Caco-2 (cell line): ENCODE data around the gene STOX2. TPM values are rescaled to one million over a fixed set of nuclear protein-coding genes. Genes with fewer than 3 reads are reported as not detected.

Source experiments
- BruUV-seq: library from RNA; stranded (reverse); fragments of 400-500 nt; replicated peaks from 2 replicates; lab custom pipeline; 2021; lab: Mats Ljungman, UMichigan
- CTCF ChIA-PET: fragments of 300-600 bp; sonication (Branson Sonifier 250); formaldehyde crosslinking; loops from one replicate; lab custom pipeline; 2022; ENCODE audit warnings: antibody characterized with exemption; lab: Charles Lee
- POLR2A ChIA-PET: fragments of 300-600 bp; sonication (Branson Sonifier 250); formaldehyde crosslinking; loops from one replicate; lab custom pipeline; 2022; ENCODE audit warnings: antibody characterized with exemption; lab: Charles Lee
- DNase-seq, 2 experiments: peaks; one replicate each; pipeline versions ENCODE4 v3.0.0 to v3.0.0-alpha.2; 2020 to 2022
- H3K27me3 ChIP-seq: replicated peaks from 2 replicates; pipeline ENCODE4 v1.6.0; 2011; ENCODE audit warnings: low read length; ENCODE audit not compliant: control insufficient read depth, insufficient read depth
- H3K36me3 ChIP-seq: 2 replicates; pipeline ENCODE4 v1.5.1; 2011; ENCODE audit warnings: low read length; ENCODE audit not compliant: control insufficient read depth, insufficient read depth
- H3K4me1 ChIP-seq: fragments of 250-450 bp; sonication (Bioruptor Pico); 2 replicates; pipeline ENCODE4 v1.5.1; 2020; ENCODE audit warnings: mild to moderate bottlenecking
- H3K4me3 ChIP-seq: 2 replicates; pipeline ENCODE4 v1.5.1; 2011; ENCODE audit warnings: low read depth, mild to moderate bottlenecking, control low read depth, low read length
- H3K9me3 ChIP-seq: fragments of 250-450 bp; sonication (Bioruptor Pico); 2 replicates; pipeline ENCODE4 v1.5.1; 2020; ENCODE audit warnings: mild to moderate bottlenecking, moderate library complexity
- H3K27ac Mint-ChIP-seq: one replicate; pipeline ENCODE4 v1.8.0; 2022; ENCODE audit warnings: mixed read lengths; ENCODE audit not compliant: unreplicated experiment
- H3K27me3 Mint-ChIP-seq: one replicate; pipeline ENCODE4 v1.8.0; 2022; ENCODE audit warnings: mixed read lengths; ENCODE audit not compliant: insufficient read depth, unreplicated experiment
- H3K36me3 Mint-ChIP-seq: one replicate; pipeline ENCODE4 v1.8.0; 2022; ENCODE audit warnings: mild to moderate bottlenecking, mixed read lengths; ENCODE audit not compliant: insufficient read depth, unreplicated experiment
- H3K4me1 Mint-ChIP-seq: one replicate; pipeline ENCODE4 v1.8.0; 2022; ENCODE audit warnings: low read depth, mixed read lengths; ENCODE audit not compliant: unreplicated experiment
- H3K4me3 Mint-ChIP-seq: one replicate; pipeline ENCODE4 v1.8.0; 2022; ENCODE audit warnings: mild to moderate bottlenecking, moderate library complexity, mixed read lengths; ENCODE audit not compliant: unreplicated experiment
- H3K9me3 Mint-ChIP-seq: one replicate; pipeline ENCODE4 v1.8.0; 2022; ENCODE audit warnings: mixed read lengths; ENCODE audit not compliant: unreplicated experiment
- intact Hi-C: fragments of 100-400 bp; cut with micrococcal nuclease; formaldehyde crosslinking; loops from one replicate; pipeline ENCODE4 v1.10.0; 2022; ENCODE audit not compliant: unreplicated experiment
- total RNA-seq: library from RNA; stranded (reverse); gene quantifications from 2 replicates; pipeline ENCODE4 v1.2.3, GENCODE V29; 2022
- TF ChIP-seq, protein P1 (sequence below), 2 experiments: fragments of 200-600 bp in 1 of 2; IDR thresholded peaks; 1 replicate in 1 of 2; 2 replicates in 1 of 2; pipeline versions ENCODE4 v1.5.1 to v1.8.0; 2011 to 2022; ENCODE audit warnings: antibody characterized with exemption in 1 of 2, control low read depth in 1 of 2, inconsistent platforms in 1 of 2, low read depth in 1 of 2, low read length in 1 of 2, mild to moderate bottlenecking in 1 of 2, moderate library complexity in 1 of 2; ENCODE audit not compliant: insufficient read depth in 1 of 2, severe bottlenecking in 1 of 2, unreplicated experiment in 1 of 2

STOX2 gene
- total RNA-seq, 1 experiment from 2014 or later: 1.8 TPM

- H3K36me3 ChIP-seq: no peaks in the 10 kb centered on the region
- H3K9me3 ChIP-seq: no peaks in the 10 kb centered on the region
- H3K27me3 ChIP-seq: no peaks in the 10 kb centered on the region
- ChIA-PET POLR2A (no interaction called here), CTCF (no interaction called here)
- Mint-ChIP-seq H3K9me3 (no peaks in the 10 kb centered on the region), H3K27me3 (peaks cover 14% of the 10 kb centered on the region), H3K4me3 (no peak overlapping the region), H3K36me3 (no peaks in the 10 kb centered on the region), H3K4me1 (no peaks in the 10 kb centered on the region), H3K27ac (no peak overlapping the region)
- H3K4me1 ChIP-seq: no peaks in the 10 kb centered on the region
- no peak overlapping the region for H3K4me3 ChIP-seq
- TF ChIP-seq, protein P1, sequence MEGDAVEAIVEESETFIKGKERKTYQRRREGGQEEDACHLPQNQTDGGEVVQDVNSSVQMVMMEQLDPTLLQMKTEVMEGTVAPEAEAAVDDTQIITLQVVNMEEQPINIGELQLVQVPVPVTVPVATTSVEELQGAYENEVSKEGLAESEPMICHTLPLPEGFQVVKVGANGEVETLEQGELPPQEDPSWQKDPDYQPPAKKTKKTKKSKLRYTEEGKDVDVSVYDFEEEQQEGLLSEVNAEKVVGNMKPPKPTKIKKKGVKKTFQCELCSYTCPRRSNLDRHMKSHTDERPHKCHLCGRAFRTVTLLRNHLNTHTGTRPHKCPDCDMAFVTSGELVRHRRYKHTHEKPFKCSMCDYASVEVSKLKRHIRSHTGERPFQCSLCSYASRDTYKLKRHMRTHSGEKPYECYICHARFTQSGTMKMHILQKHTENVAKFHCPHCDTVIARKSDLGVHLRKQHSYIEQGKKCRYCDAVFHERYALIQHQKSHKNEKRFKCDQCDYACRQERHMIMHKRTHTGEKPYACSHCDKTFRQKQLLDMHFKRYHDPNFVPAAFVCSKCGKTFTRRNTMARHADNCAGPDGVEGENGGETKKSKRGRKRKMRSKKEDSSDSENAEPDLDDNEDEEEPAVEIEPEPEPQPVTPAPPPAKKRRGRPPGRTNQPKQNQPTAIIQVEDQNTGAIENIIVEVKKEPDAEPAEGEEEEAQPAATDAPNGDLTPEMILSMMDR (IDR thresholded peaks at IDR 0.05; ENCODE audit: insufficient read depth in 1 of 2, low read depth in 1 of 2, low read length in 1 of 2, severe bottlenecking in 1 of 2, unreplicated experiment in 1 of 2): no peak
- intact Hi-C loops: no loop called here
- no peak for DNase-seq
- BruUV-seq: no TSS peak
These were observed 90.5 kb downstream of the STOX2 start for GRCh38 chr4:183995570-183995969.

GRCh38 chr4:183996868-183997267, 91.8 kb downstream of the STOX2 start:
- Histone ChIP-seq H3K27me3 (no peaks in the 10 kb centered on the region), H3K9me3 (no peaks in the 10 kb centered on the region), H3K4me3 (no peak overlapping the region), H3K4me1 (no peaks in the 10 kb centered on the region), H3K36me3 (no peaks in the 10 kb centered on the region)
- intact Hi-C loops: no loop called here
- no peak for DNase-seq
- Mint-ChIP-seq H3K4me3 (no peak overlapping the region), H3K36me3 (no peaks in the 10 kb centered on the region), H3K4me1 (no peaks in the 10 kb centered on the region), H3K27ac (no peak overlapping the region), H3K9me3 (no peaks in the 10 kb centered on the region), H3K27me3 (peaks cover 16% of the 10 kb centered on the region)
- ChIA-PET CTCF (no interaction called here), POLR2A (no interaction called here)
- TF ChIP-seq, protein P1 (IDR thresholded peaks at IDR 0.05; ENCODE audit: insufficient read depth in 1 of 2, low read depth in 1 of 2, low read length in 1 of 2, severe bottlenecking in 1 of 2, unreplicated experiment in 1 of 2): no peak
- no TSS peak for BruUV-seq

GRCh38 chr4:183999435-183999834, 94.3 kb downstream of the STOX2 start:
- ChIA-PET CTCF (no interaction called here), POLR2A (no interaction called here)
- no peaks in the 10 kb centered on the region for H3K4me1 Mint-ChIP-seq
- Histone ChIP-seq H3K4me1 (no peaks in the 10 kb centered on the region), H3K4me3 (no peak overlapping the region), H3K27me3 (no peaks in the 10 kb centered on the region), H3K9me3 (no peaks in the 10 kb centered on the region), H3K36me3 (no peaks in the 10 kb centered on the region)
- no peak for DNase-seq
- TF ChIP-seq, protein P1 (IDR thresholded peaks at IDR 0.05; ENCODE audit: insufficient read depth in 1 of 2, low read depth in 1 of 2, low read length in 1 of 2, severe bottlenecking in 1 of 2, unreplicated experiment in 1 of 2): no peak
- H3K9me3 Mint-ChIP-seq: no peaks in the 10 kb centered on the region
- intact Hi-C loops: no loop called here
- H3K27me3 Mint-ChIP-seq: peaks cover 6% of the 10 kb centered on the region
- BruUV-seq: no TSS peak
- no peaks in the 10 kb centered on the region for H3K36me3 Mint-ChIP-seq
- no peak overlapping the region for H3K27ac Mint-ChIP-seq
- H3K4me3 Mint-ChIP-seq: no peak overlapping the region
